HepG2 (cell line): ENCODE results near the gene NCOA3. TPM values are rescaled to one million over a fixed set of nuclear protein-coding genes. Genes with fewer than 3 reads are reported as not detected.

Source experiments
- AHDC1 ChIP-seq: sonication (generic); formaldehyde crosslinking; IDR thresholded peaks from 2 replicates; pipeline ENCODE4 v1.5.1; 2020; ENCODE audit warnings: mild to moderate bottlenecking, missing genetic modification reagents, borderline replicate concordance
- ARNT2 ChIP-seq: sonication (generic); formaldehyde crosslinking; IDR thresholded peaks from 2 replicates; pipeline ENCODE4 v1.8.0; 2022; ENCODE audit warnings: mild to moderate bottlenecking, low read depth, missing genetic modification reagents, moderate library complexity
- BORCS8-MEF2B ChIP-seq: sonication (generic); formaldehyde crosslinking; IDR thresholded peaks from 2 replicates; pipeline ENCODE4 v1.8.0; 2022; ENCODE audit warnings: mild to moderate bottlenecking, missing genetic modification reagents
- NFIB ChIP-seq: sonication (generic); formaldehyde crosslinking; IDR thresholded peaks from 2 replicates; pipeline ENCODE4 v1.9.0; 2021; ENCODE audit warnings: missing genetic modification reagents, mild to moderate bottlenecking, borderline replicate concordance
- RCOR2 ChIP-seq: IDR thresholded peaks from 2 replicates; pipeline ENCODE4 v1.6.1; 2016; ENCODE audit warnings: missing biosample characterization, missing genetic modification reagents
- SIN3A ChIP-seq: IDR thresholded peaks from 2 replicates; pipeline ENCODE4 v1.6.1; 2011; ENCODE audit warnings: low read depth, mild to moderate bottlenecking, control low read depth, low read length, borderline replicate concordance
- SRSF9 ChIP-seq: fragments of 200-400 bp; formaldehyde crosslinking; IDR thresholded peaks from 2 replicates; pipeline ENCODE4 v1.6.1; 2018; ENCODE audit warnings: borderline replicate concordance, mild to moderate bottlenecking, low read depth, low read length; ENCODE audit not compliant: insufficient read depth, poor library complexity, severe bottlenecking
- TAF15 ChIP-seq: fragments of 200-400 bp; formaldehyde crosslinking; IDR thresholded peaks from one replicate; pipeline ENCODE4 v1.6.1; 2018; ENCODE audit warnings: mild to moderate bottlenecking, low read depth, low read length; ENCODE audit not compliant: poor library complexity, severe bottlenecking
- ZNF263 ChIP-seq: sonication (generic); formaldehyde crosslinking; IDR thresholded peaks from 2 replicates; pipeline ENCODE4 v1.4.0; 2020; ENCODE audit warnings: missing genetic modification reagents
- ZNF33B ChIP-seq: sonication (generic); formaldehyde crosslinking; IDR thresholded peaks from 2 replicates; pipeline ENCODE4 v1.5.1; 2020; ENCODE audit warnings: mild to moderate bottlenecking, missing genetic modification reagents
- ZNF572 ChIP-seq: sonication (generic); formaldehyde crosslinking; IDR thresholded peaks from 2 replicates; pipeline ENCODE4 v1.5.1; 2020; ENCODE audit warnings: mild to moderate bottlenecking, missing genetic modification reagents
- ZNF839 ChIP-seq: sonication (generic); formaldehyde crosslinking; IDR thresholded peaks from 2 replicates; pipeline ENCODE4 v1.4.0; 2020; ENCODE audit warnings: missing genetic modification reagents, mild to moderate bottlenecking, borderline replicate concordance
- polyA plus RNA-seq, 8 experiments: library from polyadenylated mRNA; depleted of rRNA in 3 of 8; stranded (reverse) in 7 of 8; unstranded in 1 of 8; fragments of >200 nt; fragmentation: Illumina TruSeq in 4 of 8; extraction: Trizol in 4 of 8; gene quantifications; 2 replicates each; pipeline versions ENCODE4 v1.2.1 to v1.2.3, GENCODE V29; 2011 to 2016; ENCODE audit warnings: low read depth in 4 of 8, missing spikeins in 1 of 8, mixed read lengths in 1 of 8; ENCODE audit not compliant: insufficient read depth in 1 of 8
- total RNA-seq, 5 experiments: library from RNA; depleted of rRNA; stranded (reverse); fragments of >200 nt; fragmentation: Illumina TruSeq; extraction: Trizol; gene quantifications; 2 replicates each; pipeline ENCODE4 v1.2.3, GENCODE V29; 2016; ENCODE audit warnings: low read depth in 1 of 5
- TF ChIP-seq, protein P1 (sequence below): IDR thresholded peaks from 2 replicates; pipeline ENCODE4 v1.6.1; 2016; ENCODE audit warnings: low read depth

The NCOA3 gene
- total and polyA plus RNA-seq, 2 of the 13 experiments (the other 11 are each of a cell fraction or from before 2014, with no cell fraction given): 35.0 to 56.8 TPM

- TF ChIP-seq ZNF839 (CRISPR knock-in tag): no peak
- no peak for TF ChIP-seq SRSF9
- TF ChIP-seq TAF15: no peak
- TF ChIP-seq ZNF263 (CRISPR knock-in tag): peak; percentile 34; the same call in 1 of the 2 replicates
- peak; percentile 100 for TF ChIP-seq RCOR2 (CRISPR knock-in tag)
- no peak; the same call in 1 of the 2 replicates for TF ChIP-seq SIN3A
- TF ChIP-seq, protein P1, sequence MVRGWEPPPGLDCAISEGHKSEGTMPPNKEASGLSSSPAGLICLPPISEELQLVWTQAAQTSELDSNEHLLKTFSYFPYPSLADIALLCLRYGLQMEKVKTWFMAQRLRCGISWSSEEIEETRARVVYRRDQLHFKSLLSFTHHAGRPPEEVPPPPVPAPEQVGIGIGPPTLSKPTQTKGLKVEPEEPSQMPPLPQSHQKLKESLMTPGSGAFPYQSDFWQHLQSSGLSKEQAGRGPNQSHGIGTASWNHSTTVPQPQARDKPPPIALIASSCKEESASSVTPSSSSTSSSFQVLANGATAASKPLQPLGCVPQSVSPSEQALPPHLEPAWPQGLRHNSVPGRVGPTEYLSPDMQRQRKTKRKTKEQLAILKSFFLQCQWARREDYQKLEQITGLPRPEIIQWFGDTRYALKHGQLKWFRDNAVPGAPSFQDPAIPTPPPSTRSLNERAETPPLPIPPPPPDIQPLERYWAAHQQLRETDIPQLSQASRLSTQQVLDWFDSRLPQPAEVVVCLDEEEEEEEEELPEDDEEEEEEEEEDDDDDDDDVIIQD (CRISPR knock-in tag): peak; percentile 99
- TF ChIP-seq ZNF33B: peak; percentile 72; the same call in 1 of the 2 replicates
- TF ChIP-seq ZNF572 (CRISPR knock-in tag): no peak
- peak; percentile 99 for TF ChIP-seq AHDC1 (CRISPR knock-in tag)
- peak; percentile 81 for TF ChIP-seq ARNT2
- TF ChIP-seq BORCS8-MEF2B (CRISPR knock-in tag): peak; percentile 71
- TF ChIP-seq NFIB (CRISPR knock-in tag): peak; percentile 38; the same call in 1 of the 2 replicates
These were observed 37.1 kb upstream of the NCOA3 start (continued) for GRCh38 chr20:47464380-47465101.
